ENCODE results near the gene RANBP9. TPM values are rescaled to one million over a fixed set of nuclear protein-coding genes. Genes with fewer than 3 reads are reported as not detected.

RANBP9 gene
- total RNA-seq, 1 experiment from 2014 or later, result 25.8 TPM

GRCh38 chr6:13597073-13597472, 114.6 kb downstream of the RANBP9 start:
- Histone ChIP-seq H3K27me3 (ENCODE audit: low read length) (no peaks in the 10 kb centered on the region), H3K9me2 (replicated peaks; ENCODE audit: low read length) (no peaks in the 10 kb centered on the region), H3K36me3 (ENCODE audit: low read depth, low read length) (0 out of 2 replicates have a peak, but pooled peaks cover 4% of the 10 kb centered on the region), H3K4me1 (ENCODE audit: insufficient read depth, low read length) (no peaks in the 10 kb centered on the region), H3K4me2 (ENCODE audit: low read length) (no peak overlapping the region), H2AFZ (ENCODE audit: low read length) (no peak overlapping the region), H3K4me3 (ENCODE audit: low read length) (no peak overlapping the region), H3K27ac (ENCODE audit: low read length) (no peak overlapping the region), H3K79me2 (ENCODE audit: low read length) (no peaks in the 10 kb centered on the region), H4K20me1 (ENCODE audit: low read length) (no peaks in the 10 kb centered on the region), H3F3A (ENCODE audit: low read length, unreplicated experiment) (no peaks in the 10 kb centered on the region), H3K9ac (ENCODE audit: low read length) (no peak overlapping the region), H3K9me3 (ENCODE audit: low read length) (no peaks in the 10 kb centered on the region)
- ATAC-seq (no peak), DNase-seq (no peak)
- CTCF ChIA-PET, result no interaction called here
- intact Hi-C loops (cut with micrococcal nuclease), result no loop called here
- POLR2A ChIA-PET (ENCODE audit: unreplicated experiment), result no interaction called here
- TF ChIP-seq CTCF (conservative IDR thresholded peaks at IDR 0.05; ENCODE audit: low read depth, low read length), result no peak
- no TSS peak for BruUV-seq (replicated peaks)

DNA sequence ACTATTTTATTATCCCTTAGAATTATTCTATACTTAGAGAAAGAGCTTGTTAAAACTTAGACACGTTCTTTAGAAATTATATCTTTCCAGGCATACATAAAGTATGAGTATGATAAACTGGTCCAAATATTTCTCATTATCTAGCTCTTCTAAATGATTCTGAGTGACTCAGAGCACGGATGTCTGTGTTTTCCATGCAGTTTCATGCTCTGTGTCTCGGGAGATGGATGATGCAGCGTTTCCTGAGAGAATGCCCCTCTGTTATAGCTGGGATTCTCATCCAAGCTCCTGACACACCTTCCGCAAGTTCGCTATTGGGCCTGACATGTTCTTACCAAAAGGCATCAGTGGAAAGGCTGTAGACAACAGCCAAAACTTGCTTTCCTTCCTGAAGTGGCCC, 117.9 kb downstream of the RANBP9 start:
- TF ChIP-seq CTCF (conservative IDR thresholded peaks at IDR 0.05; ENCODE audit: low read depth, low read length) (no peak), EZH2phosphoT487 (IDR thresholded peaks at IDR 0.05; ENCODE audit: borderline replicate concordance, low read length) (no peak), EZH2 (IDR thresholded peaks at IDR 0.05; ENCODE audit: low read length, unreplicated experiment) (no peak)
- ATAC-seq (no peak), DNase-seq (no peak)
- Histone ChIP-seq H3K9ac (ENCODE audit: low read length) (no peak overlapping the region), H3K4me3 (ENCODE audit: low read length) (no peak overlapping the region), H3F3A (ENCODE audit: low read length, unreplicated experiment) (no peaks in the 10 kb centered on the region), H3K4me2 (ENCODE audit: low read length) (no peak overlapping the region), H3K9me2 (replicated peaks; ENCODE audit: low read length) (no peaks in the 10 kb centered on the region), H3K9me3 (ENCODE audit: low read length) (no peaks in the 10 kb centered on the region), H4K20me1 (ENCODE audit: low read length) (no peaks in the 10 kb centered on the region), H3K27ac (ENCODE audit: low read length) (no peak overlapping the region), H3K79me2 (ENCODE audit: low read length) (no peaks in the 10 kb centered on the region), H3K36me3 (ENCODE audit: low read depth, low read length) (no peaks in the 10 kb centered on the region), H3K27me3 (ENCODE audit: low read length) (no peaks in the 10 kb centered on the region), H3K4me1 (ENCODE audit: insufficient read depth, low read length) (no peaks in the 10 kb centered on the region), H2AFZ (ENCODE audit: low read length) (no peak overlapping the region)
- BruUV-seq (replicated peaks), result no TSS peak
- ChIA-PET POLR2A (ENCODE audit: unreplicated experiment) (no interaction called here), CTCF (no interaction called here)
- intact Hi-C loops (cut with micrococcal nuclease), result no loop called here

DNA sequence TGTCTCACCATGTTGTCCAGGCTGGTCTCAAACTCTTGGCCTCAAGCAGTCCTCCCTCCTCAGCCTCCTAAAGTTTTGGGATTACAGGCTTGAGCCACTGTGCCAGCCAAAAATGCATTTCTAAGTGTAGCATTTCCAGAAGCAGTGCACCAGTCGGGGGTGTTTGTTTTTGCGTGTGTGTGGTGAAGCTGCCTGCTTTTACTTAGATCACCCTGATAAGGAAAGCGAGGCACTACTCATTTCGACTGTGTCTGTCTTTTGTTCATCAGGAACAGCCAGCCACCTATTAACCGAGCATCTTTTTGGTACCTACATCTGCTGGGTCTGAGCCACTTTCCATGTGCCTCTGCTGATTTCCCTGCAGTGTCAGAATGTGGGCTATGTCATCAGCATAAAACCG, 118.5 kb downstream of the RANBP9 start:
- ChIA-PET CTCF (no interaction called here), POLR2A (ENCODE audit: unreplicated experiment) (no interaction called here)
- no TSS peak for BruUV-seq (replicated peaks)
- DNase-seq (no peak), ATAC-seq (no peak)
- Histone ChIP-seq H3K4me1 (ENCODE audit: insufficient read depth, low read length) (no peaks in the 10 kb centered on the region), H2AFZ (ENCODE audit: low read length) (no peak overlapping the region), H3K9me3 (ENCODE audit: low read length) (no peaks in the 10 kb centered on the region), H3K9ac (ENCODE audit: low read length) (no peak overlapping the region), H3F3A (ENCODE audit: low read length, unreplicated experiment) (no peaks in the 10 kb centered on the region), H3K36me3 (ENCODE audit: low read depth, low read length) (peaks cover 5% of the 10 kb centered on the region; the same call in 1 of the 2 replicates), H3K27me3 (ENCODE audit: low read length) (no peaks in the 10 kb centered on the region), H3K27ac (ENCODE audit: low read length) (no peak overlapping the region), H3K79me2 (ENCODE audit: low read length) (no peaks in the 10 kb centered on the region), H3K4me2 (ENCODE audit: low read length) (no peak overlapping the region), H4K20me1 (ENCODE audit: low read length) (no peaks in the 10 kb centered on the region), H3K4me3 (ENCODE audit: low read length) (no peak overlapping the region), H3K9me2 (replicated peaks; ENCODE audit: low read length) (no peaks in the 10 kb centered on the region)
- intact Hi-C loops (cut with micrococcal nuclease), result no loop called here
- TF ChIP-seq CTCF (conservative IDR thresholded peaks at IDR 0.05; ENCODE audit: low read depth, low read length), result no peak
- no peak for TF ChIP-seq EZH2 (IDR thresholded peaks at IDR 0.05; ENCODE audit: low read length, unreplicated experiment)
- TF ChIP-seq EZH2phosphoT487 (IDR thresholded peaks at IDR 0.05; ENCODE audit: borderline replicate concordance, low read length), result no peak
